Measurements from ENCODE around the gene FCN1.

The FCN1 gene

GRCh38 chr9:134913041-134913712, 4.5 kb downstream of the FCN1 start:
- no peak for DNase-seq

DNA sequence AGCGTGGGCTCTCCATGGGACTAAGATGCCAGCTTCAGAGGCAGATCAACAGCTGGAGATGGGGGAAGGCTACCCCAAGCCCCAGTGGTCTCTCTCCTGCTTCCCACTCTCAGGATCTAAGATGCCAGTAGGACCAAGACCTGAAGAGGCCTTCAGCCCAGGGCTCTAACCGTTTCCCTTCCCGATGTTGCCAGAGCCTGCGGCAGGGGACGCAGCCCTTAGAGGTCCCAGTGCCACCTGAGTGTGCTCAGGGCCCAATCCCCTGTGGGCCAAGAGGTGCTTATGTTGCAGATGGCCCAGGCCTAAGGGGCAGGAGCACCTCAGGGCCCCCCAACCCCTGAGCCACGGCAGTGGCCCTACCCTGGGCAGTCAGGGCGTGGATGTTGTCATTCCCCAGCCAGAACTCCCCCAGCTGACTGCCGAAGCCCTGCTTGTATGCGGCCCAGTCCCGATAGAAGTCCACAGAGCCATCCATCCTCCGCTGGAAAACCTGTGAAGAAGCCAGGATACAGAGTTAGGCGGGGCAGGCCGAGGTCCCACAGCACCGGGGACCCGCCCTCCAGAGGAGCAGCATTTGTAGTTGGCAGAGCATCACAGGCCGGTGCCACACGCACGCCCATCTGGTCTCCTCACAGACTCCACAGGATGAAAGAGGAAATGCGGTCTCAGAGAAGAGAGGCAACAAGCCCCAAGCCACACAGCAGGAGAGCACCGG, 5.4 kb downstream of the FCN1 start:
- no peak for DNase-seq

DNA sequence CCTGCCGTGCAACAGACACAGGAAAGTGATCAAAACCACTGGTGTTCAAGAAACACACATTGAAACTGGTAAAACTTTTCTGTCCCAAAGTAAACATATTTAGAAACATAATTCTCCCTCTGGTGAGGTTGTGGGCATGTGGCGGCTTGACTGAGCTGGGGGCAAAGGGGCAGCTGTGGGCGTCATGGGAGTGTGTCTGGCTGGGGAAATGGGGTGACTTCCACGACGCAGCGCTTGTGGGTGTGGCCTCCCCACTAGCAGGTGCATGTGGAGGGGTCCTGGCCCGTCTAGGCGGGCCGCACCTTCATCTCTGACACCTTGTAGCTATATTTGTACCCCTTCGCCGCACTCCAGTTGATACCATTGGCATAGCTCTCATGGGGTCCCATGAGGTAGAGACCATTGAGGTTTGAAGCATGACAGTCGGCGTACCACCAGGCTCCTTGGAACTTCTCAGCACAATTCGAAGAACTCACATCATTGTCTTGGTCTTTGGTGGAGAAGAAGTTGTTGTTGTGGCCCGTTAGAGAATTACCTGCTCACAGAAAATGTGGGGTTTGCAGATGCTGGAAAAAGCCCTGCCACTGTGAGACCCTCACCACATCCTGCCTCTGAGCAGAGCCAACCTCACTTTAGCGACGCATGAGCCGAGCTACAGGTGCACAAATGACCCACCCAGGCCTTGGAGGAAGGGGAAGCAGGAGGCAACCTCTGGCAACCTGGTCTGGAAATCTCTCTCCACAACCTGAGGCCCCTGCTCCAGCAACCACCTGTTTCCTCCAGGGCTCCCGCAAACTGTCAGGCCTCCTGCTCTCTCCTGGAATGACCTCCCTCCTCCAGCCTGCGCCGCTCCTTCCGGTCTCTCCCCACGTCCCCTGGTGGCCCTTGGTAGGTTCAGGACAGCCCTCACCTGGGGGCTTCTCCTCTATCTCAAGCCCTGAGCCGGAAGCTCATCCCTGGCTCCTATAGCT, 7.9 kb downstream of the FCN1 start:
- DNase-seq: no peak

DNA sequence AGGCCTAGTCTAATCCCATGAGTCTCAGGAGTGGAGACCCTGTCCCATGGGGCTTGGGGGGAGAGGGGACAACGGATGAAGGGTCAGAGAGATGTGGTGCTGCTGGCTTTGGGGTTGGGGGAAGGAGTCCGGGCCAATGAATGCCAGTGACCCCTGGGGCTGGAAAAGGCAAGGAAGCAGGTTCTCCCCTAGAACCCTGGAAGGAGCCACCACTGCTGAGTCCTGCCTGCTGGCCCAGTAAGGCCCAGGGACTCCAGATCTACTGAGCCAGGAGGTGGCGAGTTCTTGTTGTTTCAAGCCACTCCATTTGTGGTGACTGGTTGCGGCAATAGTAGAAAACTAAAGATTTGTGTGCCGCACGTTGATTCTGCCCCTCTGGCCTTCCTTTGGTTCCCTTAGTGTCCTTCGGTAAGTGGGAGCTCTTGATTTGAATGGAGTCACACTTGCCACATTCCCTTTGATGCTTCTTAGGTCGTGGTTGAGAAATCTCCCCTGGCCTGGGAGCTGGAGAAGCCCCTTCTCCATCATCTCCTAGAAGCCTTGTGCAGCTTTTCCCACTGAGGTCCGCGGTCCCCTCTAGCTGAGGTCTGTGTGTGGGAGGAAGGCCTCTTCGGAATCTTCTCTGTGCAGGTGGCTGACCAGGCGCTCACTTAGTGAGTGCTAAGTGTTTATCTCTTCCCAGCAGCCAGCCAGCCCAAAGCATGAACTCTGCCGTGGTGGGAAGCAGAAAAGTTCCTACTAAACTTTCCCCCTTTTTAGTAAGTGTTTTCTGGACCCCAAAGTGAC, 9.0 kb downstream of the FCN1 start:
- DNase-seq: no peak

DNA sequence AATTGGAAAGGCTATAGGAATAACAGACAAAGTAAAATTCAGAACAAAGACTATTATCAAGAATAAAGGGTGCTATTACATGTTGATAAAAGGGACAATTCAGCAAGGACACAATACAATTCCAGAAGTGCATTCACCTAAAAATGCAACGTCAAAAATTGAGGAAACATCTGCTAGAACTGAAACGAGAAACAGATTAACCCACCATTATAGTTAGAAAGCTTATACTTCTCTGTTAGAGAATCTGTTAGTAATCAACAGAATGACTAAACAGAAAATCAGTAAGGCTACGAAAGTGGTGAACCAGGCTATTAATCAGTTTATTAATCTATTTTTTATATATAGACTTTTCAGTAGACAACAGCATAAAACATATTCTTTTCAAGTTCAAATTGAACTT, 14.8 kb downstream of the FCN1 start:
- DNase-seq: no peak

GRCh38 chr9:134899818-134900217, 17.9 kb downstream of the FCN1 start:
- DNase-seq: no peak

DNA sequence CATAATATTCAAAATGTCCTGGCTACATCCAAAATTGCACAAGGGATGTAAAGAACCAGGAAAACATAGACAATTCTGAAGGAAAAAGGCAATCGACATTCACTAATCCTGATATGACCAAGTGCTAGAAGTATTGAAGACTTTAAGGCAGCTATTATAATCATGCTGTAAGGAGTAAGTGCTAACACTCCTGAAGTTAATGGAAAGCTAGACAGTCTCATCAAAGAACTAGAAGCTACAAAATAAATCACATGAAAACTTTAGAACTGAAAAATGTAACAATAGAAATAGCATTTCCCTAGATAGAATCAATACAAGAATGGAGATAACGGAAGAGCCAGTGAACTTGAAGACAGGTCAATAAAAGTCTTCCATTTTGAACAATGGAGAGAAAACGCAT, 18.5 kb downstream of the FCN1 start:
- DNase-seq: no peak

- DNase-seq: no peak
Measured at GRCh38 chr9:134898319-134898718, 19.4 kb downstream of the FCN1 start.

DNA sequence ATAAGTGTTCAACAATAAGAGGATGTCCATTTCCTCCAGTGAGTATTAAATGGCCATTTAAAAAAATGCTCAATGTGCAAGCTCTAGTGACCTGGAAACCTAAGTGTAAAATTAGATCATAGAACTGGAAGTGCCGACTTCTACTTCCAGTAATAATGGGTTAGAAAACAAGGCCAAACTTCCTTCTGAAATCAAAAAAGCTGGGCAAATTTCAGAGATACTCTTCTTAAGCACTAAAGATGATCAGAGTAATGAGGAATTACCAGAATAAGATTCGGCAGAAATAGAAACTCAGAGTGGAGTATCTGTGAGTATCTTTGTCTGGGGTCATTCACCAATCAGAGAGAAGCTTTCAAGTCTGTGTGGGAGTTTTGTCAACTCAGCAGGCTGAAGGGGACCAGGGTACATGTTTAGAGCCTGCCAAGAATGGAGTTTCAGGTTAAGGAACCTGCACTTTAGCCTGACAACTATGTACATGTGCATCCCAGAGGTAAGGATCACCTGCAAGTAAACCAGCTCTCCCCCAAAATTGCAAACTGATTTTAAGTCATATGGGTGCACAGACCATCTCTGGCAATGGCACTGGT, 20.0 kb downstream of the FCN1 start:
- DNase-seq: no peak

DNA sequence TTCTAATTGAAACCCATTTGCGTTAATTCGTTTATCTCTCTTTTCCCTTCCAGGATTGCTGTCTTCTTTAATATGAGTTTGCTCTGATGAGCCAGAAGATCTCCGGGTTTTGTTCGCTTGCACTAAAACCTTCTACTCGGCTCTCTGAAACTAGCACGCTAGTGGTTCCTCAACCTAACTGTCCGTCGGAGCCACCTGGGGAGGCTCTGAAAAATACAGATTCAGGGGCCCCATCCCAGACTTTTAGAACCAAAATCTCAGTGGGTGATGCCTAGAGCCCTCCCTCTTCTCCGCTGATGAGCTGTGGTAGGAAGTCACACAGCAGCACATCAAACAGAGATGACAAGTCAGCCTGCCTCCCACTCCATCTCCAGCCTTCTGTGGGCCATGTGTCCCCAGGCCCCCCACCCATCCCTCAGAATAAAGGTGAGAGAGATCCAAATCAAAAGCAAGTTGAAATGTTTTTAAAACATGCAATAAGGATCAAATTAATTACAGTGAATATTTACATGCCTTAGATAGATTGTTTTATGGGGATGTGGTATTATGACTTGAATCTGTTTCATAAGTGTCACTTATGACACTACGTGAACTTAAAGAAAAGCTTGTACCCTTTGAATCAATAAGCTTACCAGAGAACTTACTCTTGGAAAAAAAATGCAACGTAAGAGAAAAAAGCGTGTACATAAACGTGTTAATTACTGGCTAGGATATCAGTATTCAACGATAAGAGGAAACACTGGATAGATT, 20.7 kb downstream of the FCN1 start:
- no peak for DNase-seq

- DNase-seq: no peak
Measured at GRCh38 chr9:134895908-134896833, 21.5 kb downstream of the FCN1 start.

- no peak for DNase-seq
Measured at GRCh38 chr9:134895567-134895907, 22.2 kb downstream of the FCN1 start.

GRCh38 chr9:134895097-134895496, 22.6 kb downstream of the FCN1 start:
- no peak for DNase-seq

DNA sequence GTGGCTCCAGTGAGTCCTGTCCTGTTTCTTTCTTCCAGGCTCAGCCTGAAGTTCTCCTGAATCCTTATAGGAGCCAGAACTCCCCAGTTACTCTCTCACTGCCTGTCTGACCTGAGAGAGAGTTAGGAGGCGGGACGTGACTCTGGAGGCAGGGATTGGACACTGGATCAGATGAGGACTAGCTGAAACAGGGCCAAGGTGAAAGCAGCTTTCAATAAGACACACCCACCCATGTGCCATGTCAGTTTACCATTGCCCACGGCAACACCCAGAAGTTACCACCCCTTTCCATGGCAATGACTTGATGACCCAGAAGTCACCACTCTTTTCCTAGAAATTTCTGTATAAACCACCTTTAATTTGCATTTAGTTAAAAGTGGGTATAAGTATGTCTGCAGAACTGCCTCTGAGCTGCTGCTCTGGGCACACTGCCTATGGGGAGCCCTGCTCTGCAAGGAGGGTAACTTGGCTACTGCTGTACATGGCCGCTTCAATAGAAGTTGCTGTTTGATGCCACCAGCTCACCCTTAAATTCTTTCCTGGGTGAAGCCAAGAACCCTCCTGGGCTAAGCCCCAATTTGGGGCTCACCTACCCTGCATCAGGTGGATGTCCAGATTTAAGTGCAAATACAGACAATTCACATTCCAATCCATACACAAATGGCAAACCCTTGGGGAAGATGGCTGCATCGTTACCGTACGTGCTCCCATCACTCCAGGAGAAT, 23.4 kb downstream of the FCN1 start:
- DNase-seq: no peak

GRCh38 chr9:134892820-134893420, 24.8 kb downstream of the FCN1 start:
- no peak for DNase-seq

DNA sequence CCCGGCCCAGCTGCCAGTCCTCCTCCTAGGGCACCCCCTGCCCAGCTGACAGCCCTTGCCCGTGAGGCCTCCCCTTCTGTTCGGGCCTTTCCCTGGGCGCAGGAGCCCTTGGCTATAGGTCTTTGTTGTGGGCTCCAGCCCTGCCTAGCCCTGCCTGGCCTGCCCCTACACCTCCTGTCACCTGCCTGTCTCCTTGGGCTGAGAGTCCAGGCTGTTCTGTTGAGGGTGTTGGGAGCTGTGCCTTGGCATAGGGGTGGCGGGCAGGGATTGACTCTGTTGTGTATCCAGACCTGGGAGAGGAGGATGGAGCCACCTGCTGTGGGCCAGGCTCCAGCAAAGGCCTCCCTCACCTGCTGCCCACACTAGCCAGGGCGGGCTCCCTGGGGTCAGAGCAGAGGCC, 25.5 kb downstream of the FCN1 start:
- no peak for DNase-seq

DNA sequence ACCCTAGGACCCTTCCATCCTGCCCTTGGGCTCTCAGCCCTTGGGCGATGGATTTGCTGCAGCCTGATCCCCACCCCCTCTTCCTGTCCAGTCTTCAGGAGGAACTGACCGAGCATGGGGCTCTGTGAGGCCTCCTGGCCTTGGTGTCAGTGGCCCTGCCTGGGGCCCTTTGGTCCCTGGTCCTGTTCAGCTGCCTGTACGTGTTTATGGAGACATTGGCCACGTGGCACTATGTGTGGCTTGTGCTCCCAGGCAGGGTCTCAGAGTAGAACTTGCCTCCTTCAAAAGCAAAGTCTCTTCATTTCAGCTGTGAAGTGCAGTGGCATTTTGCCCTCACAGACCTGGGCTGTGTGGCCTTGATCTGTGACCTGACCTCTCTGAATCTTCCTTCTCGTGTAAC, 26.0 kb downstream of the FCN1 start:
- no peak for DNase-seq

DNA sequence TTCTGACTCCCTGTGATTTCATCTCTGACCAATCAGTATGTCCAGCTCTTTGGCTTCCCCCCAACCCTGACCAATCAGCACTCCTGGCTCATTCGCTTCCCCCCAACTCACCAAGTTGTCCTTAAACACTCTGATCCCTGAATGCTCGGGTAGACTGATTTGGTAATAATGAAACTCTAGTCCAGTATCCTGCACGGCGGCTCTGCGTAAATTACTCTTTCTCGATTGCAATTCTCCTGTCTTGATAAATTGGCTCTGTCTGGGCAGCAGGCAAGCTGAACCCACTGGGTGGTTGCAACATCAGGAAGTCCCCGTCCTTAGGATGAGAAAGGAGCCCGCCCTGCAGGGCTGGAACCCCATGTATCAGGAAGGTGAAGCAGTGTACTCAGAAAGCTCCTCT, 26.7 kb downstream of the FCN1 start:
- no peak for DNase-seq

DNA sequence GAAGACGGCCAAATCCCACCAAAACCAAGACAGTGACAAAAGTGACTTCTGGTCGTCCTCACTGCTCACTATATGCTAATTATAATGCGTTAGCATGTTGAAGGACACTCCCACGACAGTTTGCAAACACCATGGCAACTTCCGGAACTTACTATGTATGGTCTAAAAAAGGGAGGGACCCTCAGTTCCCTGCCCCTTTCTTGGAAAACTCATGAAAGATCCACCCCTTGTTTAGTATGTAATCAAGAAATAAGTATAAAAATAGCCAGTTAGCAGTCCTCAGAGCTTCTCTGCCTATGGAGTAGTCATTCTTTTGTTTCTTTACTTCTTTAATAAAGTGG, 27.6 kb downstream of the FCN1 start:
- DNase-seq: no peak

All from NCI-H2081 (cell line).